HEK293T (cell line): ENCODE results near the gene METTL16.

Experiments
- ARNT ChIP-seq: fragments of 450-650 bp; IDR thresholded peaks from 2 replicates; pipeline ENCODE4 v1.6.1; 2017; ENCODE audit warnings: mild to moderate bottlenecking
- BHLHE40 ChIP-seq: fragments of 450-650 bp; IDR thresholded peaks from 2 replicates; pipeline ENCODE4 v1.6.1; 2016; ENCODE audit warnings: mild to moderate bottlenecking, moderate library complexity, borderline replicate concordance
- FOXK2 ChIP-seq: fragments of 450-650 bp; IDR thresholded peaks from 2 replicates; pipeline ENCODE4 v1.6.1; 2016; ENCODE audit warnings: mild to moderate bottlenecking
- SUZ12 ChIP-seq: fragments of 450-650 bp; IDR thresholded peaks from 2 replicates; pipeline ENCODE4 v1.6.1; 2016; ENCODE audit warnings: mild to moderate bottlenecking
- TARDBP ChIP-seq: fragments of 450-650 bp; IDR thresholded peaks from 2 replicates; pipeline ENCODE4 v1.6.1; 2016
- ZNF384 ChIP-seq: fragments of 450-650 bp; IDR thresholded peaks from 2 replicates; pipeline ENCODE4 v1.6.1; 2016

DNA sequence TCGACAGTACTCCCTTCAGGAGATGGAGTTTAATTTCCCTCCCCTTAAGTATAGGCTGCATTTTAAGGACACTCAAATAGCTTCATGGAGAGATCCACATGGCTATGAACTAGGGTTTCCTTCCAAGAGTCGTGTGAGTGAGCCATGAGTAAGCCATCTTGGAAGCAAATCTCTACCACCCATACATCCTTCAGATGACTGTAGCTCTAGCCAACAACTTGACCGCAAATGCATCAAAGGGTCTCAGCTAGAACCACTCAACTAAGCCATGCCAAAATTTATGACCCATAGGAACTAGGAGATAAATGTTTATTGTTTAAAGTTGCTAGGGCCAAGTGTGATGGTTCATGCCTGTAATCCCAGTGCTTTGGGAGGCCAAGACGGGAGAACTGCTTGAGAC, 43.4 kb downstream of the METTL16 start:
- TF ChIP-seq TARDBP = no peak
- TF ChIP-seq ARNT = no peak
- no peak for TF ChIP-seq FOXK2
- TF ChIP-seq ZNF384 = no peak
- TF ChIP-seq BHLHE40 = no peak
- no peak for TF ChIP-seq SUZ12
